ENCODE results near the gene ARHGEF28.

DNA sequence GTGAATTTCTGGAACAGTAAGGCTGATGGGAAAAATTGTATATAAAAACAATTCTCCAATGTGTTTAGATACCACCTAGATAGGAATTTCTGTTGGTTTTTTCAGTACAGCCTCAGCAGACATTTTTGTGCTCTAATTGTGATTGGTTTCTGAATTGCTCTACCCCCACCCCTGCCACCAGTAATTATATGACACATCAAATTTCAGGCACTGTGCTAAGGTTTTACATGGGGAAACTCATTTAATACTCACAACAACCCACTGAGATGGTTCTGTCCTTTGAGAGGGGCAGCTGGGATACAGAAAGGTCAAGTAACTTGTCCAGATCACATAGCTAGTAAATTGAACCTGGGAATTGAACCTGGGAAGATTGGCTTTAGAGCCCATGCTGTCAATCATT, 288.0 kb downstream of the ARHGEF28 start:
- TF ChIP-seq, protein P1, sequence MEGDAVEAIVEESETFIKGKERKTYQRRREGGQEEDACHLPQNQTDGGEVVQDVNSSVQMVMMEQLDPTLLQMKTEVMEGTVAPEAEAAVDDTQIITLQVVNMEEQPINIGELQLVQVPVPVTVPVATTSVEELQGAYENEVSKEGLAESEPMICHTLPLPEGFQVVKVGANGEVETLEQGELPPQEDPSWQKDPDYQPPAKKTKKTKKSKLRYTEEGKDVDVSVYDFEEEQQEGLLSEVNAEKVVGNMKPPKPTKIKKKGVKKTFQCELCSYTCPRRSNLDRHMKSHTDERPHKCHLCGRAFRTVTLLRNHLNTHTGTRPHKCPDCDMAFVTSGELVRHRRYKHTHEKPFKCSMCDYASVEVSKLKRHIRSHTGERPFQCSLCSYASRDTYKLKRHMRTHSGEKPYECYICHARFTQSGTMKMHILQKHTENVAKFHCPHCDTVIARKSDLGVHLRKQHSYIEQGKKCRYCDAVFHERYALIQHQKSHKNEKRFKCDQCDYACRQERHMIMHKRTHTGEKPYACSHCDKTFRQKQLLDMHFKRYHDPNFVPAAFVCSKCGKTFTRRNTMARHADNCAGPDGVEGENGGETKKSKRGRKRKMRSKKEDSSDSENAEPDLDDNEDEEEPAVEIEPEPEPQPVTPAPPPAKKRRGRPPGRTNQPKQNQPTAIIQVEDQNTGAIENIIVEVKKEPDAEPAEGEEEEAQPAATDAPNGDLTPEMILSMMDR (conservative IDR thresholded peaks at IDR 0.05; ENCODE audit: low read length): no peak
- no peak for TF ChIP-seq EZH2phosphoT487 (IDR thresholded peaks at IDR 0.05; ENCODE audit: borderline replicate concordance)

Measured in Loucy (cell line).